GM19395 (cell line): ENCODE results near the gene WDR3.
A peak's percentile ranks its signal among the peaks of the same experiment; 100 is the strongest.

ENCODE experiments used
- ATAC-seq: cut with Tn5 transposase; IDR thresholded peaks from one replicate; pipeline ENCODE4 v1.9.1; 2021; ENCODE audit warnings: mild to moderate bottlenecking, moderate library complexity; ENCODE audit not compliant: unreplicated experiment

WDR3 gene

GRCh38 chr1:117942293-117942692, 12.8 kb downstream of the WDR3 start:
- ATAC-seq, result no peak

- no peak for ATAC-seq
Measured at GRCh38 chr1:117952386-117952785, 22.8 kb downstream of the WDR3 start.

- no peak for ATAC-seq
Measured at GRCh38 chr1:117959364-117959763, 29.8 kb downstream of the WDR3 start.

- no peak for ATAC-seq
Measured at GRCh38 chr1:117964290-117965038, 34.9 kb downstream of the WDR3 start.

GRCh38 chr1:117967477-117967876, 37.9 kb downstream of the WDR3 start:
- no peak for ATAC-seq

GRCh38 chr1:117967881-117968280, 38.3 kb downstream of the WDR3 start:
- ATAC-seq, result no peak

GRCh38 chr1:117970252-117970651, 40.7 kb downstream of the WDR3 start:
- ATAC-seq, result no peak

- no peak for ATAC-seq
Measured at GRCh38 chr1:117971777-117972176, 42.2 kb downstream of the WDR3 start.

GRCh38 chr1:117976381-117976780, 46.8 kb downstream of the WDR3 start:
- no peak for ATAC-seq

- ATAC-seq, result no peak
Measured at GRCh38 chr1:117981455-117982192, 52.1 kb downstream of the WDR3 start.

GRCh38 chr1:117985239-117985638, 55.7 kb downstream of the WDR3 start:
- no peak for ATAC-seq

GRCh38 chr1:117985973-117986372, 56.4 kb downstream of the WDR3 start:
- peak; percentile 72 for ATAC-seq

- no peak for ATAC-seq
Measured at GRCh38 chr1:118004312-118004711, 74.8 kb downstream of the WDR3 start.

GRCh38 chr1:118007391-118007790, 77.9 kb downstream of the WDR3 start:
- no peak for ATAC-seq

- ATAC-seq, result no peak
Measured at GRCh38 chr1:118008011-118008410, 78.5 kb downstream of the WDR3 start.

GRCh38 chr1:118012515-118013124, 83.1 kb downstream of the WDR3 start:
- ATAC-seq, result no peak

- ATAC-seq, result no peak
Measured at GRCh38 chr1:118013336-118013735, 83.8 kb downstream of the WDR3 start.

- ATAC-seq, result no peak
Measured at GRCh38 chr1:118013938-118014337, 84.4 kb downstream of the WDR3 start.
